ENCODE data around the gene C16orf89.

GRCh38 chr16:5001986-5002385, 63.8 kb downstream of the C16orf89 start:
- TF ChIP-seq, protein P1, sequence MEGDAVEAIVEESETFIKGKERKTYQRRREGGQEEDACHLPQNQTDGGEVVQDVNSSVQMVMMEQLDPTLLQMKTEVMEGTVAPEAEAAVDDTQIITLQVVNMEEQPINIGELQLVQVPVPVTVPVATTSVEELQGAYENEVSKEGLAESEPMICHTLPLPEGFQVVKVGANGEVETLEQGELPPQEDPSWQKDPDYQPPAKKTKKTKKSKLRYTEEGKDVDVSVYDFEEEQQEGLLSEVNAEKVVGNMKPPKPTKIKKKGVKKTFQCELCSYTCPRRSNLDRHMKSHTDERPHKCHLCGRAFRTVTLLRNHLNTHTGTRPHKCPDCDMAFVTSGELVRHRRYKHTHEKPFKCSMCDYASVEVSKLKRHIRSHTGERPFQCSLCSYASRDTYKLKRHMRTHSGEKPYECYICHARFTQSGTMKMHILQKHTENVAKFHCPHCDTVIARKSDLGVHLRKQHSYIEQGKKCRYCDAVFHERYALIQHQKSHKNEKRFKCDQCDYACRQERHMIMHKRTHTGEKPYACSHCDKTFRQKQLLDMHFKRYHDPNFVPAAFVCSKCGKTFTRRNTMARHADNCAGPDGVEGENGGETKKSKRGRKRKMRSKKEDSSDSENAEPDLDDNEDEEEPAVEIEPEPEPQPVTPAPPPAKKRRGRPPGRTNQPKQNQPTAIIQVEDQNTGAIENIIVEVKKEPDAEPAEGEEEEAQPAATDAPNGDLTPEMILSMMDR (IDR thresholded peaks at IDR 0.05; ENCODE audit: low read depth, low read length) = no peak
- TF ChIP-seq MAX (IDR thresholded peaks at IDR 0.05; ENCODE audit: low read depth, low read length) = no peak

All from NB4 (cell line).